GM18517 (cell line): ENCODE results near the gene CD55.
"Not testable (repeated sequence)": the region's sequence is repeated elsewhere in the genome, so short reads cannot be mapped to it uniquely, and the experiment has no call there.

Source experiments
- ATAC-seq: cut with Tn5 transposase; IDR thresholded peaks from one replicate; pipeline ENCODE4 v1.9.1; 2021; ENCODE audit warnings: mild to moderate bottlenecking, moderate library complexity; ENCODE audit not compliant: unreplicated experiment

CD55 gene

GRCh38 chr1:207304710-207305488 lies 16.6 kb upstream of the CD55 start:
- ATAC-seq = no peak

- ATAC-seq = no peak
Measured at GRCh38 chr1:207305489-207305873, 16.0 kb upstream of the CD55 start.

- ATAC-seq = no peak
Measured at GRCh38 chr1:207306023-207306422, 15.5 kb upstream of the CD55 start.

- ATAC-seq = no peak
Measured at GRCh38 chr1:207306603-207307002, 14.9 kb upstream of the CD55 start.

- no peak for ATAC-seq
Measured at GRCh38 chr1:207308451-207309190, 12.9 kb upstream of the CD55 start.

GRCh38 chr1:207309745-207310273 lies 11.7 kb upstream of the CD55 start:
- no peak for ATAC-seq

- ATAC-seq = no peak
Measured at GRCh38 chr1:207311888-207312603, 9.4 kb upstream of the CD55 start.

- no peak for ATAC-seq
Measured at GRCh38 chr1:207312604-207312920, 8.9 kb upstream of the CD55 start.

GRCh38 chr1:207313131-207313530 lies 8.3 kb upstream of the CD55 start:
- ATAC-seq = no peak

GRCh38 chr1:207314816-207315215 lies 6.7 kb upstream of the CD55 start:
- no peak for ATAC-seq

GRCh38 chr1:207315435-207315834 lies 6.0 kb upstream of the CD55 start:
- no peak for ATAC-seq

GRCh38 chr1:207316141-207316540 lies 5.3 kb upstream of the CD55 start:
- no peak for ATAC-seq

GRCh38 chr1:207316622-207317391 lies 4.7 kb upstream of the CD55 start:
- no peak for ATAC-seq

GRCh38 chr1:207317561-207317960 lies 3.9 kb upstream of the CD55 start:
- no peak for ATAC-seq

- no peak for ATAC-seq
Measured at GRCh38 chr1:207318072-207318619, 3.3 kb upstream of the CD55 start.

- ATAC-seq = no peak
Measured at GRCh38 chr1:207319199-207319598, 2.3 kb upstream of the CD55 start.

- not testable (repeated sequence) for ATAC-seq
Measured at GRCh38 chr1:207320105-207320504, 1.4 kb upstream of the CD55 start.

- no peak for ATAC-seq
Measured at GRCh38 chr1:207321790-207322645, 540 bp downstream of the CD55 start.

- ATAC-seq = no peak
Measured at GRCh38 chr1:207323425-207324225, 2.1 kb downstream of the CD55 start.
